ENCODE measurements around the gene CLDN10.

- TF ChIP-seq CTCF (IDR thresholded peaks at IDR 0.05) (no peak), SIN3A (IDR thresholded peaks at IDR 0.05; ENCODE audit: borderline replicate concordance, insufficient read depth, low read depth, low read length) (no peak)
Observed at GRCh38 chr13:95524264-95524901, 28.1 kb upstream of the CLDN10 start.
